Suppressor macrophage (primary cell): Measurements from ENCODE around the gene OGFRL1.
A peak's percentile ranks its signal among the peaks of the same experiment; 100 is the strongest.

Source experiments
- DNase-seq, 4 experiments: peaks; one replicate each; pipeline ENCODE4 v3.0.0-alpha.2; 2020 to 2022

Gene OGFRL1

DNA sequence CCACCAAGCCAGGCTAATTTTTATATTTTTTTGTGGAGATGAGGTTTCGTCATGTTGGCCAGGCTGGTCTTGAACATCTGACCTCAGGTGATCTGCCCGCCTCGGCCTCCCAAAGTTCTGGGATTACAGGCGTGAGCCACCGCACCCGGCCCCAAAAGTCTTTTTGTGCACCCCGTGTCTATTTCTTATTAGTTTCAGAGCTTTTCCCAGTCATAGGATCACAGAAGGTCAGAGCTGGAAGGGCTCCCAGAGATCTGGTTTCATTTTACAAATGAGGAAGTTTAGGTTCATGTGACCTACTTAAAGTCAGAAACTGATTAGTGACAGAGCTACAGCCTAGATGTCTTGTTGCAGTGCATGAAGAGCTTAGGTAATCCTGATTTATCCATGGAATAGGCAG is 1.6 kb upstream of the OGFRL1 start:
- DNase-seq = peak; percentile 73 to 89 (median 82)

DNA sequence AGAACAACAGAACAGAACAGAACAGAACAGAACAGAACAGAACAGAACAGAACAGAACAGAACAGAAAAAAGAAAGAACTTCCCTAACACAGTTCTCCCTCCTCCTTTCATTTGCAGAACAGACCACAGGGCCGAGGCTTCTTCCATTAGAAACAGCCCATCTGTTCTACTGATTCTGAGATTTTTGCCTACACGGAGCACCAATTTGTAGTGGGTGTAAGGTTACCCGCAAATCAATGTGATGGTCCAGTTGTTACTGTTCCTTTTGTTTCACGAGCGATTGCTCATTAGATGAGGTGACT is 734 bp upstream of the OGFRL1 start:
- no peak for DNase-seq

DNA sequence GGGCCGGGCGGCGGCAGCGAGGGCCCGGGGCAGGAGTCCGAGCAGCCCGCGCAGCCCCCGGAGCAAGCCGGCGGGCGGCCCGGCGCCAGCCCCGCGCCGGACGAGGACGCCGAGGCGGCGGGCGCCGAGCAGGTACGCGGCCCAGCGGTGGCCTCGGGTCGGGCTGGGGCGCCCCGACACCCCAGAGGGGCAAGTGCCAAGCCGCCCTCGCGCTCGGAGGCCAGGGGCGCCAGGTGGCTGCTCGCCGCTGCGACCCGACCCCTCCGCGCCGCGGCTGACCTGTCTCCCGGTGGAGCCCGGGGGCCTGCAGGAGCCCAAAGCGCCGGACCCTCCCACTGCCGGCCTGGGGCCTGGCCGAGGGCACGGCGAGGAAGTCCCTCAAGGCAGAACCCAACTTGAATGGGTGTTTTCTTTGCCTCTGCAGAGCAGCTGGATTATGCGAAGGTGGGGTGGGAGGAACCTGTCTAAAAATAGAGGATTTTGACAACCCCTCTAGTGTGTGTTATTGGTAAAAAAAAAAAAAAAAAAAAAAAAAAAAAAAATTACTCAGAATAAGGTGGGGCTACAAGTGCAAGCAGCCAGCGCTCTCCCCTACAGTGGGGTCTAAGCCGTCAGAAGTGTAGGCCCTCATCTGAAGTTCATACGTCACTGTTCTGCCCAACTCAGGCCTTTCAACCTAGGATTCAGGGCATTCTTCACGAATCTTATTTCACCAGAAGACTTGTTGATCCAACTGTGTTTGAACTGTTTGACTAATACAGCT is 609 bp downstream of the OGFRL1 start:
- peak; percentile 39 to 74 (median 66) for DNase-seq

DNA sequence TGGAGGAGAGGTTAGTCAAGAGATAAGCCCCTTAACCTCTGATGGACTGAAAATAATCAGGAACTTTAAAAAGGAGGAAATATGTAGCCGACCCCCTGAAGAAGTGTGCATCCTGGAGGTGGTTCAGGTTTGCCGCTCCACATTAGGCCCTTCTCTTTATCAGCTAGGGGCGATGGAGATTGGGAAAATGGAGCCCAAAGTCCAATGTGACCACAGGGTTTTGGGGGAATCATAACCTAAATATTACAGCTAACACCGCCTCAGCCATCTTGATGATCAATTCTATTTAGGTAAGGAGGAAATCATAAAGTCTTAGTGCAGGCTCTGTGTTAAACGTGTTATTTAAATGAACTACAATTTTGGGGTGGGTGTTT is 1.2 kb downstream of the OGFRL1 start:
- no peak for DNase-seq

DNA sequence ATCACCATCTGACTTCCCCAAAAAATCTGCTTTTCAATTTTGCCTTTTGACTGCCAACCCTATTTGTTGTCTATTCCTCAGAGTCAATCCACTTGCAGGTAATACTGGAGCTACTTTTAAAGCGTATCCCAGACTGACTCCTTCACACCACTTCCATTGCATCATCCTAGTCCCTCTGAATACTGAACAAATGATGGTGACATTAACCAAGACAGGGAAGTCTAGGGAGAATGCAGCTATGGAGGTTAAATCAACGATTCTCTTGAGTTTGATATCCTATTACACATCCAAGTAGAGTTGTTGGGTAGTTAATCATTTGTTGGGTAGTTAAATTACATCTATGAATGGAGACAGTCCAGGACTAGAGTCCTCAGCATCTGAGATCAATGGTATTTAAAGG is 2.0 kb downstream of the OGFRL1 start:
- DNase-seq = peak in 1 of 4 experiments; percentile 17

DNA sequence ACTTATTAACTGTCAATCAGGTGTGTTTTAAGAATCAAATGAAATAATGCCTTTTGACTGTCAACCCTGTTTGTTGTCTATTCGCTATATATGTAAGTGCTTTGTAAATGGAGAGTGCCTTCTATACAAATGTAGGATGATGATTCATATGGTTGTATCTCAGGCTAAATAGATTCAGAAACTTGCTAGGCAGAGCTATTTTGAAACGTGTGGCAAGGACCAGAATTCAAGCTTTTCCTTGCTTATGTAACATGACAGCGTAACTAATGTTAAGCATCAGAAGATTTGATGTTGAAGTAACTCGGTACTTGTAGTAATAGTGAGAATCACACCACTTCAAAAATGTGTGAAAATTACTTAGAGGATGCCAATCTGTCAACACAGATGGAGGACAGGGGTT is 3.4 kb downstream of the OGFRL1 start:
- peak in 2 of 4 experiments; percentile 25 to 27 for DNase-seq

DNA sequence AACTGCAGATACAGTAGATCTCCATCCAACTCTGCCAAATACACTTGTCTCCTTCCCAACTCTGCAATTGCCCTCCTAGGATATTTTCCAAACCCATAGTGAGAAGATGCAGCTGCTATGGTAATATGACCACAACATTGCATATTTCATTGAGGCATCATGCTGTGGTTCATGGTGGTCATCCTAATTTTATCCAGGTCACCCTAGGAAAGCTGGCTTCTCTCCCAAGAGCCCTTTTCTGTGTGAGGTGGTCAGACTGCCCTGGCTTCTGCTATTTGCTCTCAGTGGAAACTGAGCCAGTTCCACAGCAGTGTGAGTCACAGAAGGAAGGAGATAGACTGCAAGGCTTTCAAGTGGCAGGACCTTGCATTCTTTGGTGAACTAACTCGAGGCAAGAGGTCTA is 5.5 kb downstream of the OGFRL1 start:
- DNase-seq = peak in 3 of 4 experiments; percentile 21 to 30 (median 29)

DNA sequence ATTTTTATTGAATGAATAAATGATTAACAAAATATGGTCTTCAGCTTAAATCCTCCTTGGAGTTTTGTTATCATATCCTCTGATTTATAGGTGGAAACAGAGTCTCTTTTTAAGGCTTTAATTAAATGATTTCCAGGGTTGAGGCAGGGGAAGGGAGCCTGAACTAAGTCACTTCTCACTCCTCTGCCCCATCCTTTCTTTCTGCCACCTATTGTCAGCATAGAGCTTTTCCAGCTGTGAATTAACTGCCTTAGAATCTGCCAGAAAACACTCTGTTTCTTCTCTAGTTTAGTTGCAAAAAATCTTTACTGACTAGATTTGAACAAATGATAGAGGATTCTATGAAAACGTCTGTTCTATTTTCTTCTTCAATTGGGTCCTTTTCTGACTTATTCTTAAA is 9.8 kb downstream of the OGFRL1 start:
- no peak for DNase-seq

DNA sequence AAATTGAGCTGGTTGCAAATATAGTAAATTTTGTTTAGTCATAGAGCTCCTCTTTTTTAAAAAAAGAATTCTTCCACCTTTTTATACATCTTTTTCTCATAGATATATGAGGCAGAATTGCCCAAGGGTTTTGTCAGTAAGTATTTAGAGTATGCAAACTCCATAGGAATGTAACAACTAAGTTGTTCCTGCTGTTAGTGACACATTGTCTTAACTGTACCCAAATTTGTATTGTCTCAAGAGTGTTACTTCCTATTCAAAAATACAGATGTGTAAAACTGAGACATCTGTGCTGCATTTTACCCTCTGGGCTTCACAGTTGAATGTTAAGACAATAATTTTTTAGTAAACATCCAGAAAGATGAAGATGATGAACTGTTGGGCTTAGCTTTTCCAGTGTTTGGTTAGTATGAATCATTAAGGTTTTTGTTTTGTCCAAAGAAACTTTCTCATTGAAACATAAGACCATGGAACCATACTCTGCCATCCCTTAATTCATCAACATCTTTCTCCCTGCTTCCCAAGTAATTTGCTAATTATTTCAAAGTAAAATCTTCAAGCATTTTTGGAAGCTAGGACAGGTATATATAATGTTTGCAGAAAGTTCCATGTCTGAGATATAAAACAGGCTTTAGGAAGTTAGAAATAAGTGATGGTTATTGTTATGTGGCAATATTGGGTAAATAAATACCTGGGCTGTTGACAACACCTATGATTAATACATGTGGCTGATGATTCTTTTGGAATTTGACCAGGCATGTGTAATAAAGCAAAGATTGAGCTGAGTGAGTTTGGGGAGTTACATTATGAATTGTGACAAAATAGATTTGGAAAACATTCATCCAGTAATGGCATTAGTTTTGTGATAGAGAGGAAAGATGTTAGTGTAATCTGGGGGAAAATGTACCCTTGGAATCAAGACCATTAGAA is 11.2 kb downstream of the OGFRL1 start:
- no peak for DNase-seq

DNA sequence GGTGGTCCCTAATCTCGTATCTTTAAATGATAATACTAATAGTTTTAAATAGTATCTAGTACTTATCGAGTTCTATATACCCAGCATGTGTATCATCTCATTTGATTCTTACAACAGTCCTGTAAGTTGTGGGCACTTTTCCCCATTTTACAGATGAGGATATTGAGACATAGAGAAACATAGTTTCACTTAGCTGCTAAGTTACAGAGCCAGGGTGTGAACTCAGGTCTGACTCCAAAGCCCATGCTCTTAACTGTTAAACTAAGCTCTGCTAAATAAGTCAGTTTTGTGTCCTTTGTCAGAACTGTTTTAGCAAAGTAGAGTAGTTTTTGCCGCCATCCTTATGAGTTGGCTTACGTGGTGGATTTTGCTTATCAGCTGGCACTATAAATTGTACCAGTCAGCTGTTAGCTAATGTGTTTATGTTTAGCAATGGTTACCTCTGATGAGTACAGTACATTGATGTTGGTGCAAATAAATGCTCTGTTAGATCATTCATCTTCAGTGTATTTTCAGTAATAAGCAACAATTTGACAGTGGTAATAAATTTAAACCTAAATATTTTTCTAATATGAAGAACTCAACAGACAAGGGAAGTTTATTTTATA is 12.1 kb downstream of the OGFRL1 start:
- no peak for DNase-seq

DNA sequence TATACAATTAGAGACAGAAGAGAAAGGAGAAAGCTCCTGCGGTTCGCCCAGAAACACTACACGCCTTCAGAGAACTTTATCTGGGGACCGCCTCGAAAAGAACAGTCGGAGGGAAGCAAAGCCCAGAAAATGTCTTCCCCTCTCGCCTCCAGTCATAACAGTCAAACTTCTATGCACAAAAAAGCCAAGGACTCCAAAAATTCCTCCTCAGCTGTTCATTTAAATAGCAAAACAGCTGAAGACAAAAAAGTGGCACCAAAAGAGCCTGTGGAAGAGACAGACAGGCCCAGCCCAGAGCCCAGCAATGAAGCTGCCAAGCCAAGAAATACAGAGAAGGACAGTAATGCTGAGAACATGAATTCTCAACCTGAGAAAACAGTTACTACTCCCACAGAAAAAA is 12.9 kb downstream of the OGFRL1 start:
- no peak for DNase-seq

DNA sequence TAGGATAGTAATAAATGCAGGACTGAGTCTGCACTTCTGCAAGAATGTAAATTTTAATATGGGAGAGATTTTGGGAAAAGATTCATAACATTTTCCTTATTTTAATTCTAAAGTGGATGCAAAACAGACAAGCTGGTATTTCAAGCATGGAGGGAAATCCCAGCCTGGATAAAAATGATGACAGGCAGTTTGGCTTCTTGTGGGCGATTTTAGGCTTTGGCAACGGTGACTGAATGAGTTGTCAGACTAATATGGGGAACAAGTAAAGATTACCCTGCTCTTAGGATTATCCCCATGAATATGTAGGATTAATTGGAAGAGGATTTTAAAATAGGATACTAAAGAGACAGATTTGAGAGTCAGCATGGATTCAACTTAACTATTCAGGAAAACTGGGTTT is 21.0 kb downstream of the OGFRL1 start:
- DNase-seq = peak; percentile 26 to 52 (median 44)

DNA sequence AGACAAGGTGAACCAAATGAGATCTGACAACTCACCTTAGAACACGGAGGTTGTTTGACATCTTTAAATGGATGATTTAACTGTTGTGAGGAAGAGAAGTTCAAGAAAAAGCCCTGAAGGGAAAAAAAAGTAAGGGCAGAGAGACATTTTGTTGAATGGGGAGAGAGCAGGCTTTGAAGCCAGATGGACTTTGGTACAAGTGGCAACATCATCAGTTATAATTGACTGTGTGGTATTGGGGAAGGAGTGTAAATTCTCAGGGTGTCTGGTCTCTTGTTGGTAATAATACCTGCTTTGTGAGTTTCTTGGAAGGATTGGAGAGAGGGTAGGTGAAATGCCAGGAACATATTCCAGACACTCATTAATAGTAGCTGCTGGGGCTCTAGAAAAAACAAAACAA is 21.6 kb downstream of the OGFRL1 start:
- no peak for DNase-seq

DNA sequence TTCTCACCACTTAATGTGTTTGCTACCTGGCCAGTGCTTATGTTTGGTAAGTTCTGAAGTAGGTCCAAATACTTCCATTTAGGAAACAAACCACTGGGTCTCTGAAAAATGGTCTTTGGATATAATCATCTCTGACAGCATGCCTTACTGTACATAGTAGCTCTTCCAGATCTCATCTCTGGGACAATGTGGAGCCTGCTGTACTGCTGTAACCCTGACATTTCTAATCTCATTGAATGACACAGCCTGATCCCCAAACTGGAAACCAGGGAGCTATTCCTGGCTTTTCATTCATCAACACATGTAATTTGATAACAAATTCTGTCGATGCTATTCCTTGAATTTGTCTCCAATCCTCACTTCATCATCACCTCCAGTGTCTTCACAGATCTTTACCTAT is 23.5 kb downstream of the OGFRL1 start:
- no peak for DNase-seq

DNA sequence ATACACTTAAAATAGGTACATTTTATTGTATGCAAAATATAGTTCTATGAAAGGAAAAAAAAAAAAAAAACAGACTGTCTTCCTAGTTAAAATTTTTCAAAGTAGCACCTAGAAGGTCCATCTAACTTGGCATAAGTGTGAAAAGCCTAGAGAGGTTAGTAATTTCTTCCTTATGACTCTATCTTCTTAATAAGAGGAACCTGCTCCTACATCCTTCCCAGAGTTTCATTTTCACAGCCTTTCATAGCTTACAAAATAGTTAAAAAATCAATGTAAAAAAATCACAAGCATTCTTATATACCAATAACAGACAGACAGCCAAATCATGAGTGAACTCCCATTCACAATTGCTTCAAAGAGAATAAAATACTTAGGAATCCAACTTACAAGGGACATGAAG is 28.8 kb downstream of the OGFRL1 start:
- DNase-seq = no peak

DNA sequence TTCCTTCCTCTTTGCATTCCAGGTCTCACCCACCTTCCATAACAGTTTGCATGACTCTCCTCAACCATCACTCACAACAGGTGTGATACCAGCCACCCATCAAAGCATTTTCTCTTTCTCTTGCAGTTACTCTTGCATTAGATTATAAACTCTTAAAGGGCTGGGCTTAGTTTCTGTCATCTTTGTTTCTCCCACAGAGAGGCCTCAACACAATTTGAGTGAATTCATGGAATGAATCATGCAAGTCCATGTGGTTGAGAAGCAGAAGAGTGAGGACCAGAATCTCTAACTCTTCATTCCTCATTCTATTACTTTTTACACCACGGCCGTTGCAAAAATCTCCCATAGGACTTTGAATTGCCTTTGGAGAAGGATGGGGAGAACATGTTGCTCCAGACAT is 31.4 kb downstream of the OGFRL1 start:
- DNase-seq = no peak

DNA sequence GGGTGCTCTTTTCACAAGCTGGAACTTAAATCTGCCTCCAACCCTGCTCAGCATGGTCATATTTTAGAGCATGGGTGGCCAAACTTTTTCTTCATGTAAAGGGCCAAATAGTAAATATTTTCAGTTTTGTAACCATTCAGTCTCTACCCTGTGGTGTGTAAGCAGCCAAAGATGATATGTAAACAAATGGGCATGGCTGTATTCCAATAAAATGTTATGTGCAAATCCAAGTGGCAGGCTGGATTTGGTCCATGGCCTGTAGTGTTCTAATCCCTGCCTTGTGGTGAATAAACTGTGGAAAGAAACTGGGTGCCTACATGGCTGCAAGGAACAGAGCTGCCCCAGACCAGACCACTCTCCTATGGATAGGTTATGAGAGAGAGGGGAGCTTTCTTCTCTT is 32.7 kb downstream of the OGFRL1 start:
- DNase-seq = no peak

DNA sequence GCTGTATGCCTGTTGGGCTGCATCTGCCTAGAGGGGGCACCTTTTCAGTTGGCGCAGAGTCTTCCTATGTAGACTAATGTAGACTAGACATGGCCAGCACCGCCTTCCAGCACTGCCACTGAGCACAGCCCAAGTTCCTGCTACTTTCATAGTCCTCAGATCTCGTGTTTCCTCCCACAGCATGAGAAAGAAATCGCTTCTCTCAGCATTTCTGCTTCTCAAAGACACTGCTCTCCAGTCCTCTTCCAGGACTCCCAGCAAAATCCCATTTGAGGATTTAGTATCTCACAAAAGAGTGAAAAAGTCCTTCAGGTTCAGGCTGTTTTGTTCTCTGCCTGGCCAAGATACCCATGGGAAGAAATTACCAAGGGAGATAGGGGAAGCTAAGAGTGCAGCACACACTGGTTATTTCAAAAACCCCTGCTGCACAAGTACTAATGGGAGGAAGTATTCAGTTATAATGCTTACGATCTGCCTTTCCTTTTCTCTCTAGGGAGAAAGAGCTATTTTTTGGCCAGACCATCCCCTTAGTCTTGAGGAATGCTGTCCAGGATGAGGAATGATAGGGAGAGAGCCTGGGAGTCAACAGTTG is 35.7 kb downstream of the OGFRL1 start:
- peak; percentile 46 to 74 (median 64) for DNase-seq

DNA sequence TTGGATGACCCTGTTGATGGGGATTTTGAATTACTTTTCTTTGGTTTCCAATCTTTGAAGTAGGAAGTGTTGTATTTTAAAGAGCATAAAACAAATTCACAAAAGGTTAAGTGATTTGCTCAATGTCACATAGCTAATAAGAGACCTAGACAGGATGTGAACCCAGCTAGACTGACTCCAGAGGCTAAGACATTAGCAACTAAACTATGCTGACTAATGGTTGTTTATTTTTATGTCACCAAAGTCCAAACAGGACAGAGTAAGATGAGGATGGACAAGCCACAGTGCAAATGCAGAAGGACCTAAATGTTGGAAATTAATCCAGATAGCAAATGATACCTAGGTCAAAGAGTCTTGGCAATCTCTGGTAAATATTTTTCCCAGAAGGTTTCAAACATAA is 38.0 kb downstream of the OGFRL1 start:
- no peak for DNase-seq

DNA sequence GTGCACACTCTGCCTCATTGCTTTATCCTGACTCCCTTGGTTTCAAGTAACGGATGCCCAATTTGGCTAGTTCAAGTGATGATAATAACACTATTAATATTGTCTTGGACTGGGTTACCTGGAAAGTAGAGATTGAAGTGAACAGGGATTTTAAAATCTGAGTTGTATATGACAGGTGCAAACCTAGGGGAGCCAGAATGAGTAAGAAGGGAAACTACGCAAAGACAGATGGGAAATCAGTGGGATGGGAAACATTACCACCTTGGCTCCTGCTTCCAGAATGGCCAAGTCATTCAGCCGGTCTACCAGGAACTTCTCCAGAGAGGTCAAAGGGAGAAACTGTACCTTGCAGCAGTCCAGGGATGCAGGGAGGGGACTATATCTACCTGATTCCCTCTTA is 41.9 kb downstream of the OGFRL1 start:
- no peak for DNase-seq

DNA sequence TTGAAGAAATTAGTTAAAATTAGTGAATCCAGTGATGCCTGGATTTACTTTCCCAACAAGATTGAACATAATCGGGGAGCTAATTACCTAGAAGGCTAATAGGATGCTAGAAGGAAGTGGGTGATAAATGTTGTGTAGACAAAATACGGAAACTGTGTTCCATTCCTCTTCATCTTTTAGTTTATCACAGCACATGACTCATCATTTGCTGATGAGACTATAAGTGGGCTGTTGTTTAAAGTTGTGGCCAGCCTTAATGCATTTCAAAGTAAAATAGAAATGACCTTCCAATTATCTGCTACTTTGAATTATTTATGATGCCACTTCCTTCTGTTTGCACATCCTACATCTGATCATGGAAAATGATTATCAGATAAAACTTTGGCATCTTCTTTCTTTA is 43.4 kb downstream of the OGFRL1 start:
- peak in 2 of 4 experiments; percentile 32 to 40 for DNase-seq

DNA sequence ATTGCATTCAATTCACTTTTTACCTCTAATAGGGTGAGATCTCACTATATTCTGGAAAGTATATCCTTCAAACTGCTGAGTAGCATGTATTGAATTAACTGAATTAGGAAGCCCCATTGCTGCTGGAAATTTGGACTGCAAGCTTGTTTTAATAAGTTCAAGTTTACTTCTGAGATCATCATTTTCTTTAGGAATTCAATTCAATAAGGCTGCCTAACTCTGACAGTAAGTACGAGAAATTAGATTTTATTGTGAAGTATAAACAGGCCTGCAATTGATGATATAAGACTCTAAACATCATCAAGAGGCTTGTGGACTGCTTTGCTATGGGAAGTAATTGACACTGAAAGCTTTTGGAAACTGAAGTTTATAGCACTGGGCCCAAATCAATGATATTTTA is 44.4 kb downstream of the OGFRL1 start:
- DNase-seq = no peak

DNA sequence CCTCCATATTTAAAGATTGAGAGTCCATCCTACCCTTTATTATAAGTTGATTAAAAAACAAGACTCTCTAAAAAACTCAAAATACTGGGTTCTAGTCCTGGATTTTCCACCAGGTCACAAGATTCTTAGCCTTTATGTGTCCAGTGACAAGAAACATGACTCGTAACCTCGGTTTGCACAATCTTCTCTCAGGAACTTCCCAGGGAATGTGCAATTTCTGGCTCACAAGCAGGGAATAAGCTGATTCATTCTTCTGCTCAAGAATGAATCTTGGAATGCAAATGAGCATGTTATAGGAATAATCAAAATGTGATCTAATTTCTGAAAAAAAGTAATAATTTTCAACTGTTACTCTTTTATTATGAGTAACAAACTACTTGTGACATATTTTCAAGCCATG is 45.1 kb downstream of the OGFRL1 start:
- DNase-seq = peak; percentile 58 to 78 (median 68)
